GM18519 (cell line): ENCODE measurements around the gene TPCN2.

Source experiments
- ATAC-seq: cut with Tn5 transposase; IDR thresholded peaks from one replicate; pipeline ENCODE4 v1.9.1; 2021; ENCODE audit warnings: mild to moderate bottlenecking, moderate library complexity; ENCODE audit not compliant: unreplicated experiment, low FRiP score

The TPCN2 gene

GRCh38 chr11:69010361-69010891 is 38.3 kb upstream of the TPCN2 start:
- no peak for ATAC-seq

- ATAC-seq: no peak
These were observed 37.6 kb upstream of the TPCN2 start for GRCh38 chr11:69010964-69011623.

GRCh38 chr11:69011624-69012091 is 37.1 kb upstream of the TPCN2 start:
- no peak for ATAC-seq

- ATAC-seq: no peak
These were observed 36.4 kb upstream of the TPCN2 start for GRCh38 chr11:69012092-69013008.

- ATAC-seq: no peak
These were observed 35.5 kb upstream of the TPCN2 start, which contains the start of gene MRGPRF for GRCh38 chr11:69013009-69013951. TSS of gene MRGPRF (minus strand) at chr11:69013246. CDS start at chr11:69009901, 3,345 bp downstream.

GRCh38 chr11:69014084-69014851 is 34.5 kb upstream of the TPCN2 start:
- ATAC-seq: no peak

- no peak for ATAC-seq
These were observed 33.7 kb upstream of the TPCN2 start for GRCh38 chr11:69014898-69015549.

- no peak for ATAC-seq
These were observed 30.8 kb upstream of the TPCN2 start for GRCh38 chr11:69017951-69018350.

- ATAC-seq: no peak
These were observed 29.8 kb upstream of the TPCN2 start for GRCh38 chr11:69018924-69019323.

- no peak for ATAC-seq
These were observed 26.5 kb upstream of the TPCN2 start for GRCh38 chr11:69022260-69022659.

- no peak for ATAC-seq
These were observed 24.2 kb upstream of the TPCN2 start for GRCh38 chr11:69024509-69024908.

- no peak for ATAC-seq
These were observed 20.9 kb upstream of the TPCN2 start for GRCh38 chr11:69027704-69028372.

GRCh38 chr11:69030301-69030700 is 18.4 kb upstream of the TPCN2 start:
- no peak for ATAC-seq

GRCh38 chr11:69032833-69033232 is 15.9 kb upstream of the TPCN2 start:
- no peak for ATAC-seq

GRCh38 chr11:69033431-69033830 is 15.3 kb upstream of the TPCN2 start:
- ATAC-seq: no peak

- no peak for ATAC-seq
These were observed 14.4 kb upstream of the TPCN2 start for GRCh38 chr11:69034123-69034867.

- no peak for ATAC-seq
These were observed 13.4 kb upstream of the TPCN2 start for GRCh38 chr11:69035150-69035945.
